ENCODE data around the gene TMEM8B. TPM values are rescaled to one million over a fixed set of nuclear protein-coding genes. Genes with fewer than 3 reads are reported as not detected.
A peak's percentile ranks its signal among the peaks of the same experiment; 100 is the strongest.

The TMEM8B gene
- polyA plus RNA-seq, 1 of the 3 experiments (the other 2 are of a cell fraction), result 5.8 TPM

- ChIA-PET CTCF (interaction anchor here (1.2 kb wide), 1 partner anchor 28 kb away, joined by 4 read pairs; no protein-coding TSS in a partner anchor), POLR2A (no interaction called here)
- H3K4me1 ChIP-seq (ENCODE audit: control insufficient read depth in 1 of 2, insufficient read depth in 2 of 2, low read depth in 1 of 2, low read length in 1 of 2), result peaks cover 7 to 10% of the 10 kb centered on the region in 2 experiments; a peak in 3 of 4 replicates
- no peak overlapping the region for H3K4me3 ChIP-seq (ENCODE audit: low read depth in 2 of 2, low read length in 1 of 2)
- no peak overlapping the region for H3K9ac ChIP-seq
- no peak overlapping the region for H3K4me2 ChIP-seq
- no peaks in the 10 kb centered on the region for H3K9me2 ChIP-seq
- H3F3A ChIP-seq (replicated peaks; ENCODE audit: insufficient read depth), result peaks cover 17% of the 10 kb centered on the region
- no peaks in the 10 kb centered on the region for H3K9me3 ChIP-seq
- no peak overlapping the region for H2AFZ ChIP-seq (ENCODE audit: low read depth)
- no peaks in the 10 kb centered on the region for H4K20me1 ChIP-seq (ENCODE audit: insufficient read depth)
- no peak for DNase-seq
- H3K27me3 ChIP-seq (ENCODE audit: insufficient read depth), result no peaks in the 10 kb centered on the region
- TF ChIP-seq TCF12 (IDR thresholded peaks at IDR 0.05) (no peak), CHD2 (IDR thresholded peaks at IDR 0.05; ENCODE audit: low read length, partially characterized antibody) (no peak), JUND (IDR thresholded peaks at IDR 0.05) (no peak), FOXM1 (IDR thresholded peaks at IDR 0.05; ENCODE audit: low read depth) (no peak), SIN3A (IDR thresholded peaks at IDR 0.05; ENCODE audit: borderline replicate concordance, low read depth, low read length) (no peak), RXRA (IDR thresholded peaks at IDR 0.05; ENCODE audit: borderline replicate concordance, low read depth) (no peak), EP300 (IDR thresholded peaks at IDR 0.05; ENCODE audit: borderline replicate concordance in 1 of 2, low read depth in 1 of 2, low read length in 1 of 2) (no peak), SMC3 (IDR thresholded peaks at IDR 0.05; ENCODE audit: low read depth, low read length) (no peak), GATA2 (CRISPR knock-in tag; IDR thresholded peaks at IDR 0.05) (no peak), NFIC (IDR thresholded peaks at IDR 0.05; ENCODE audit: borderline replicate concordance) (no peak), RCOR1 (IDR thresholded peaks at IDR 0.05; ENCODE audit: low read length) (no peak)
- H3K79me2 ChIP-seq (ENCODE audit: insufficient read depth), result peaks cover 8% of the 10 kb centered on the region; the same call in 1 of the 2 replicates
- WGBS (ENCODE audit: low lambda C conversion rate), result 96% methylated on average over 3 of the region's 3 CpGs
- no peaks in the 10 kb centered on the region for H3K36me3 ChIP-seq (replicated peaks in 1 of 2; ENCODE audit: control insufficient read depth in 1 of 2, insufficient read depth in 2 of 2, low read length in 1 of 2)
- H3K27ac ChIP-seq (ENCODE audit: low read depth in 2 of 2, low read length in 1 of 2), result no peak overlapping the region
These were observed 10.7 kb upstream of the TMEM8B start for GRCh38 chr9:35818341-35818740.

- no peak for DNase-seq
- Histone ChIP-seq H3K36me3 (replicated peaks in 1 of 2; ENCODE audit: control insufficient read depth in 1 of 2, insufficient read depth in 2 of 2, low read length in 1 of 2) (no peaks in the 10 kb centered on the region), H4K20me1 (ENCODE audit: insufficient read depth) (no peaks in the 10 kb centered on the region), H3K4me2 (no peak overlapping the region), H3K27me3 (ENCODE audit: insufficient read depth) (no peaks in the 10 kb centered on the region), H3K4me3 (ENCODE audit: low read depth in 2 of 2, low read length in 1 of 2) (no peak overlapping the region), H3K79me2 (ENCODE audit: insufficient read depth) (no peaks in the 10 kb centered on the region), H3K9me2 (no peaks in the 10 kb centered on the region), H3K4me1 (ENCODE audit: control insufficient read depth in 1 of 2, insufficient read depth in 2 of 2, low read depth in 1 of 2, low read length in 1 of 2) (no peaks in the 10 kb centered on the region; a peak in 1 of 4 replicates), H2AFZ (ENCODE audit: low read depth) (no peak overlapping the region; the same call in 1 of the 2 replicates), H3K9ac (no peak overlapping the region), H3F3A (replicated peaks; ENCODE audit: insufficient read depth) (peaks cover 5% of the 10 kb centered on the region), H3K9me3 (no peaks in the 10 kb centered on the region), H3K27ac (ENCODE audit: low read depth in 2 of 2, low read length in 1 of 2) (peak overlapping the region in 1 of 2 experiments; percentile 31; a peak in 1 of 4 replicates)
- peak; percentile 7; the same call in 1 of the 2 replicates for TF ChIP-seq FOSL2 (IDR thresholded peaks at IDR 0.05; ENCODE audit: borderline replicate concordance, low read depth)
- no peak for TF ChIP-seq JUND (IDR thresholded peaks at IDR 0.05)
- TF ChIP-seq NFIC (IDR thresholded peaks at IDR 0.05; ENCODE audit: borderline replicate concordance), result peak; percentile 25; the same call in 1 of the 2 replicates
- TF ChIP-seq PBX3 (IDR thresholded peaks at IDR 0.05), result peak; percentile 36; the same call in 1 of the 2 replicates
- POLR2A ChIA-PET, result no interaction called here
- CTCF ChIA-PET, result interaction anchor here (2.3 kb wide), 1 partner anchor 62 kb away, joined by 9 read pairs; no protein-coding TSS in a partner anchor
These were observed 9.0 kb upstream of the TMEM8B start for GRCh38 chr9:35820076-35820475.

All from SK-N-SH (cell line).